SK-N-MC (cell line): ENCODE measurements around the gene MFAP3.

ENCODE experiments used
- EZH2 ChIP-seq: fragments of 200-600 bp; sonication (generic); IDR thresholded peaks from one replicate; pipeline ENCODE4 v1.6.1; 2017; ENCODE audit warnings: antibody characterized with exemption
- POLR2AphosphoS5 ChIP-seq: IDR thresholded peaks from 2 replicates; pipeline ENCODE4 v1.6.1; 2012; ENCODE audit warnings: mild to moderate bottlenecking, low read depth, low read length, borderline replicate concordance

DNA sequence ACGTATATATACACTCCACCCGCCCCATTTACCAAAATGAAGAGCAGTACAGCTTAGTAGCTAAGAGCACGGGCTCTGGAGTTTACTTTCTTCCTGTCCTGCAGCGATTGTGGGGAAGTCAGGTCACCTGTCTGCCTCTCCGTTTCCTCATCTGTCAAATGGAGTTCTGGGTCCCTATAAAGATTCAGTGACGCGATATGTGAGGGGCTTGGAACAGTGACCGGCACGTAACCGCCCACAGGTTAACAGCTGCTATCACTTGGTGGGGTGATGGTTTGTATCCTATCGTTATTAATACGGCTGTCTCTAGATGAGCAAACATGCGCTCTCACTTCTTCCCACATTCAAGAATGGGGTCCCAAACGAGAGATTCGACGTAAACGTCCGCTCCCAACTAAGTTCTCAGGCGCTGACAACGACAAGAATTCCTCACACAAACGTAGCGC, 483 bp upstream of the MFAP3 start:
- TF ChIP-seq POLR2AphosphoS5 (no peak), EZH2 (no peak)
